Adrenal gland (tissue), 12 donors: ENCODE measurements around the gene MMP15. TPM values are rescaled to one million over a fixed set of nuclear protein-coding genes. Genes with fewer than 3 reads are reported as not detected.

ENCODE experiments used
- DNase-seq, 7 donors: peaks; one replicate each; pipeline ENCODE4 v3.0.0-alpha.2; 2019 to 2020
- H3K27ac ChIP-seq, 5 donors: fragments of 200-600 bp; sonication (generic) in 4 of 5; 1 replicate in 3 of 5; 2 replicates in 2 of 5; pipeline versions ENCODE4 v1.5.1 to v1.8.0; 2016 to 2020; ENCODE audit warnings: mild to moderate bottlenecking in 1 of 5
- H3K27me3 ChIP-seq: fragments of 200-600 bp; 2 replicates; pipeline ENCODE4 v1.8.0; 2021
- H3K36me3 ChIP-seq, 2 donors: fragments of 200-600 bp; replicated peaks in 1 of 2; 1 replicate in 1 of 2; 2 replicates in 1 of 2; pipeline versions ENCODE4 v1.5.1 to v1.8.0; 2018 to 2022
- H3K4me1 ChIP-seq, 2 donors: fragments of 200-600 bp; replicated peaks in 1 of 2; 1 replicate in 1 of 2; 2 replicates in 1 of 2; pipeline versions ENCODE4 v1.5.1 to v1.8.0; 2018 to 2021
- H3K4me3 ChIP-seq, 4 donors: fragments of 200-600 bp; sonication (generic) in 3 of 4; one replicate each; pipeline ENCODE4 v1.5.1; 2016 to 2018
- H3K9me3 ChIP-seq, 3 donors: fragments of 200-600 bp; sonication (generic) in 1 of 3; replicated peaks in 1 of 3; 1 replicate in 2 of 3; 2 replicates in 1 of 3; pipeline versions ENCODE4 v1.5.1 to v1.8.0; 2016 to 2021
- POLR2A ChIP-seq, 2 donors: fragments of 450-650 bp; IDR thresholded peaks; one replicate each; pipeline ENCODE4 v1.6.1; 2017; ENCODE audit warnings: antibody characterized with exemption in 2 of 2, mild to moderate bottlenecking in 2 of 2, moderate library complexity in 1 of 2
- WGBS, 4 donors: extraction: QIAGEN DNeasy Blood & Tissue Kit in 2 of 4; methylation state at CpG; one replicate each; pipeline versions ENCODE4 v1.1.5 to v1.1.7; 2013 to 2017; 5-methylcytosine and 5-hydroxymethylcytosine counted together
- intact Hi-C, 2 donors: fragments of 100-400 bp; cut with DNase I; formaldehyde crosslinking; loops; one replicate each; pipeline versions ENCODE4 v1.14.1 to v1.15.0; 2022 to 2023
- polyA plus RNA-seq, 3 donors: library from polyadenylated mRNA; stranded (reverse); fragments of 200-250 nt in 2 of 3; fragments of 350-450 nt in 1 of 3; fragmentation: Illumina TruSeq in 1 of 3; extraction: RNeasy Lipid Tissue Mini Kit (QIAGEN cat#74804) in 1 of 3; gene quantifications; one replicate each; pipeline ENCODE4 v1.2.3, GENCODE V29; 2013 to 2014
- total RNA-seq, 9 donors: library from RNA; depleted of rRNA in 4 of 9; stranded (reverse); fragments of >200 nt in 4 of 9; fragments of 120-200 nt in 1 of 9; fragmentation: NEBNext Ultra II Directional in 1 of 9; extraction: Animal tissue kit (Norgen Biotek cat#: 25700) in 1 of 9; gene quantifications; one replicate each; pipeline versions ENCODE4 v1.1.0 to v1.2.4, GENCODE V29; 2013 to 2023
- TF ChIP-seq, protein P1 (sequence below), 6 experiments: fragments of 450-650 bp in 4 of 6; fragments of 200-600 bp in 2 of 6; sonication (generic) in 1 of 6; IDR thresholded peaks; 1 replicate in 5 of 6; 2 replicates in 1 of 6; pipeline versions ENCODE4 v1.5.1 to v1.8.0; 2016 to 2021; ENCODE audit warnings: antibody characterized with exemption in 6 of 6, mild to moderate bottlenecking in 2 of 6, moderate library complexity in 1 of 6
- donor health status: healthy with polysubstance abuse.
- donor health status: Bipolar disorder and iron deficiency.
- donor health status: DM: yes; HTN: yes; CAD: no.
- donor health status: DM: no; HTN: no; CAD: no.
- donor health status: DM: no; HTN: no; CAD: no.
- donor health status: DM: yes; HTN: yes; CAD: no.

The MMP15 gene
- total and polyA plus RNA-seq, 12 donors: 2.5 to 11.4 (median 7.2) TPM

DNA sequence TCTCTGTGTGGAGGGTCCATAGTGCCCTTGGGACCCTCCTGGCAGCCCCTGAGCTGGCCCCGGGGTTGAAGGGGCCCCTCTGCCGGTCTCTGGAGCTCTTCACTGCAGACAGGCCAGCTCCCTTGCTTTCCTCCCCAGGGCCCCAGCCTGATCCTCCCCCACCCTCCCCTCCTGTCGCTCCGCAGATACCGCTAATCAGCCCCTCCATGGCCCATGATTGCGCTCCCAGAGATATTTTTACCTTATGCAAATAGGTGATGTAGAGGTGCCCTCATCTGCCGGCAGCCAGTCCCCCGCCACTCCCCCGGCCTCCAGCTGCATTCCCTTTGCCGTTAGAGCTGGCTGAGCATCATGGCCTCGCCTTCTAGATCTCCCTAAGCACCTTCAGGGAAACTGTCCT, 9.2 kb downstream of the MMP15 start:
- no peak for DNase-seq
- Histone ChIP-seq H3K27ac (no peak overlapping the region), H3K27me3 (no peaks in the 10 kb centered on the region), H3K9me3 (no peaks in the 10 kb centered on the region), H3K36me3 (no peaks in the 10 kb centered on the region), H3K4me3 (no peak overlapping the region), H3K4me1 (peaks cover 0 to 27% of the 10 kb centered on the region in 2 donors)
- intact Hi-C loops: no loop called here
- WGBS, 4 donors: 89 to 93% (median 91%) methylated on average over 2 to 11 of the region's 11 CpGs
- TF ChIP-seq, protein P1, sequence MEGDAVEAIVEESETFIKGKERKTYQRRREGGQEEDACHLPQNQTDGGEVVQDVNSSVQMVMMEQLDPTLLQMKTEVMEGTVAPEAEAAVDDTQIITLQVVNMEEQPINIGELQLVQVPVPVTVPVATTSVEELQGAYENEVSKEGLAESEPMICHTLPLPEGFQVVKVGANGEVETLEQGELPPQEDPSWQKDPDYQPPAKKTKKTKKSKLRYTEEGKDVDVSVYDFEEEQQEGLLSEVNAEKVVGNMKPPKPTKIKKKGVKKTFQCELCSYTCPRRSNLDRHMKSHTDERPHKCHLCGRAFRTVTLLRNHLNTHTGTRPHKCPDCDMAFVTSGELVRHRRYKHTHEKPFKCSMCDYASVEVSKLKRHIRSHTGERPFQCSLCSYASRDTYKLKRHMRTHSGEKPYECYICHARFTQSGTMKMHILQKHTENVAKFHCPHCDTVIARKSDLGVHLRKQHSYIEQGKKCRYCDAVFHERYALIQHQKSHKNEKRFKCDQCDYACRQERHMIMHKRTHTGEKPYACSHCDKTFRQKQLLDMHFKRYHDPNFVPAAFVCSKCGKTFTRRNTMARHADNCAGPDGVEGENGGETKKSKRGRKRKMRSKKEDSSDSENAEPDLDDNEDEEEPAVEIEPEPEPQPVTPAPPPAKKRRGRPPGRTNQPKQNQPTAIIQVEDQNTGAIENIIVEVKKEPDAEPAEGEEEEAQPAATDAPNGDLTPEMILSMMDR (IDR thresholded peaks at IDR 0.05): no peak
- TF ChIP-seq POLR2A (IDR thresholded peaks at IDR 0.05): no peak

DNA sequence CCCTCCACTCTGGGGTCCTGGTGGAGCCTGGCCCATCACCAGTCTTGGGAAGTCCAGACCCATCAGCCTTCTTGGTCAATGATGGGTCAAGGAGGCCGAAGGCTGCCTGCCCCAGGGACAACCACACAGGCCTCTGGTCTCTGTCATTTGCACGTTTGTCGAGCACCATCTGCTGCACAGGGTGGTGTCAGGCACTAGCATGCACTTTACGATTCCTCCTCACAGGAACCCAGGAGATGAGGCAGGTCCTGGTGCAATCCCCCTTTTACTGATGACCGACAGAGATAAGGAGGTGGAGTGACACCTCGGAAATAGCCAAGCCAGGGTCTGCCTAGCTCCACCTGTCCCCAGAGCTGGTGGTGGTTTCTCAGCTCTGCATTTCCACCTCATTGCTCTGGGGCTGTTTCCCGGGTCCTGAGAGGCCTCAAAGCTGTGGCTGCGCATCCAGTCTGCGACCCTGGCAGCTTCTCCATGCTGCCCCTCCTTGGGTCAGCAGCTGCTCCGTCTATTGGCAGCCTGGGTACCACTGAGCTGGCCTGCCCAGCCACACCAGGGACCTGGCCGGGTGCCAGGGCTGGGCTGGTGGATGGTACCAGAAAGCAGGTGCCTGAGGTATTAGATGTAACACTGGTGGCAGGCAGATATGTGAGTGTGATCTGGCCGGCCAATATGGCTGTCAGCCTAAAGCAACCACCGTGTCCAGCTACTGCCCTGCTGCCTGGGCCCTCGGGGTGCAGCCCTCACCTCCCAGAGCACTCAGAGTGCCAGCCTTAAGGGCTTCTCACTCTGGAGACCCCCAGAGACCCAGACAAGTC, 10.0 kb downstream of the MMP15 start:
- H3K4me3 ChIP-seq: no peak overlapping the region
- intact Hi-C loops: no loop called here
- peaks cover 0 to 27% of the 10 kb centered on the region in 2 donors for H3K4me1 ChIP-seq
- no peak for TF ChIP-seq POLR2A (IDR thresholded peaks at IDR 0.05)
- TF ChIP-seq, protein P1 (IDR thresholded peaks at IDR 0.05): no peak
- 82 to 100% (median 87%) methylated on average over 1 to 14 of the region's 14 CpGs for WGBS, 4 donors
- no peaks in the 10 kb centered on the region for H3K36me3 ChIP-seq
- no peaks in the 10 kb centered on the region for H3K9me3 ChIP-seq
- H3K27me3 ChIP-seq: no peaks in the 10 kb centered on the region
- no peak overlapping the region for H3K27ac ChIP-seq
- DNase-seq: no peak

DNA sequence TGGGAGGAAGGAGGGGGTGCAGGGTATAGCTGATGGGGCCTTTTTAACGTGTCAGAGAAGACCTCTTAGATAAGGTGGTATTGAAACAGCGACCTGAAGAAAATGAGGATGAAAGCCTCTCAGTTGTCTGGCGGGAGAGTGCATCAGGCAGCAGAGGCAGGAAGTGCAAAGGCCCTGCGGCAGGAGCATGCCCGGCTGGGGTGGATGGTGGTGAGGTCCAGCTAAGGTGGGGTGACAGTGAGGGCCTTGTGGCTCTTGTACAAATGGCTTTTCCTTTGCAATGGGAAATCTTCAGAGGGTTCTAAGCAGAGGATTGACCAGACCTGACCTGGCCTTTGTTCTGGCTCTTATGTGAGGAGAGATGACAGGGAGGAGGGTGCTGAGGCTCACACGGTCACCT, 11.4 kb downstream of the MMP15 start:
- H3K27me3 ChIP-seq: no peaks in the 10 kb centered on the region
- H3K4me3 ChIP-seq: no peak overlapping the region
- H3K9me3 ChIP-seq: no peaks in the 10 kb centered on the region
- no peak overlapping the region for H3K27ac ChIP-seq
- intact Hi-C loops: no loop called here
- no peaks in the 10 kb centered on the region for H3K36me3 ChIP-seq
- peaks cover 0 to 18% of the 10 kb centered on the region in 2 donors for H3K4me1 ChIP-seq
- TF ChIP-seq, protein P1 (IDR thresholded peaks at IDR 0.05): no peak
- TF ChIP-seq POLR2A (IDR thresholded peaks at IDR 0.05): no peak
- WGBS, 4 donors: 95 to 97% (median 96%) methylated on average over 6 of the region's 6 CpGs
- no peak for DNase-seq

DNA sequence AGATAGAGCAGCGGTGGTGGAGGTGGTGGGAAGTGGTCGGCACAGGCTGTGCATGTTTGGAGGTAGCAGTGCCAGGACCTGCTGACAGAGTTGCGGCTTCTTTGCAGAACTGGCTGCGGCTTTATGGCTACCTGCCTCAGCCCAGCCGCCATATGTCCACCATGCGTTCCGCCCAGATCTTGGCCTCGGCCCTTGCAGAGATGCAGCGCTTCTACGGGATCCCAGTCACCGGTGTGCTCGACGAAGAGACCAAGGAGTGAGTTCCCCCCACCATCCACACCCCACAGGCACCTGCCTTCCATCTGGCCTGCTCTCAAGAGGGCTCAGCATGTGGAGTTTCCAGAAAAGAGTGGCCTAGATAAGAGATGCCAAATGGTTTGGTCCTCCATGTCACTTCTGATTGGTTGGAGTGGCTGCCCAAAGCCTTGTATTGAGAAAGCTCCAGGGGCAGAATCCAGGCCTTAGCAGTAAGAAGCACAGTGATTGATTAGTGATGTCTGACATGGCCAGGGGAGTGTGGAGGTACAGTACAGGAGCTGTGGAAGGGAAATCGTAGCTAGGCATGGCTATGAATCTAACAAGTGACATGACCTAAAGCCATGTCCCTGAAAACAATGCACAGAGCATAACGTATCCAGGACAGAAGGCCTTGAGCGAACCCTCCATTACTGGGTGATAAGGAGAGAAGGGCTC, 12.0 kb downstream of the MMP15 start:
- no peak overlapping the region for H3K27ac ChIP-seq
- no peaks in the 10 kb centered on the region for H3K27me3 ChIP-seq
- H3K9me3 ChIP-seq: no peaks in the 10 kb centered on the region
- peaks cover 0 to 13% of the 10 kb centered on the region in 2 donors for H3K4me1 ChIP-seq
- DNase-seq: no peak
- H3K36me3 ChIP-seq: peaks cover 0 to 3% of the 10 kb centered on the region in 2 donors
- TF ChIP-seq, protein P1 (IDR thresholded peaks at IDR 0.05): no peak
- no peak for TF ChIP-seq POLR2A (IDR thresholded peaks at IDR 0.05)
- H3K4me3 ChIP-seq: no peak overlapping the region
- 92 to 95% (median 93%) methylated on average over 12 to 16 of the region's 16 CpGs for WGBS, 4 donors
- intact Hi-C loops: no loop called here
